ENCODE results near the gene DOCK6. TPM values are rescaled to one million over a fixed set of nuclear protein-coding genes. Genes with fewer than 3 reads are reported as not detected.

Gene DOCK6
- total and polyA plus RNA-seq, 10 of the 15 experiments (the other 5 are each of a cell fraction or from before 2014, with no cell fraction given): 0.76 to 24.8 (median 4.7) TPM

GRCh38 chr19:11151181-11151580 lies 111.1 kb downstream of the DOCK6 start (continued):
- TF ChIP-seq PAX5 (IDR thresholded peaks at IDR 0.05; ENCODE audit: borderline replicate concordance, low read depth, low read length) (no peak), ESRRA (IDR thresholded peaks at IDR 0.05; ENCODE audit: low read length) (no peak), E4F1 (IDR thresholded peaks at IDR 0.05; ENCODE audit: borderline replicate concordance, partially characterized antibody) (no peak), ZSCAN29 (IDR thresholded peaks at IDR 0.05) (no peak), IRF5 (IDR thresholded peaks at IDR 0.05; ENCODE audit: borderline replicate concordance) (no peak), PAX8 (IDR thresholded peaks at IDR 0.05) (no peak), POLR2AphosphoS2 (IDR thresholded peaks at IDR 0.05; ENCODE audit: low read depth, low read length) (no peak), EP300 (IDR thresholded peaks at IDR 0.05; ENCODE audit: borderline replicate concordance in 1 of 2, control insufficient read depth in 1 of 2, low read depth in 2 of 2, low read length in 2 of 2) (no peak)

Other genes starting within 250 kb of the DOCK6 start
Only the 7 nearest of the 16 such genes appear.
- gene KANK2, start 65.0 kb downstream of the DOCK6 start, total RNA-seq (2014; rRNA removed): 25.9 and 28.2 TPM in 2 replicates
- 17.4 and 18.9 TPM in 2 replicates for gene KANK2, start 65.0 kb downstream of the DOCK6 start, total RNA-seq (2014; rRNA removed; fragmentation: Illumina TruSeq; extraction: Trizol)
- 31.9 and 32.9 TPM in 2 replicates for gene KANK2, start 65.0 kb downstream of the DOCK6 start, total RNA-seq (2021)
- gene KANK2, start 65.0 kb downstream of the DOCK6 start, polyA plus RNA-seq (2011; rRNA removed): 5.4 and 10.8 TPM in 2 replicates
- 21.9 and 33.0 TPM in 2 replicates for gene KANK2, start 65.0 kb downstream of the DOCK6 start, polyA plus RNA-seq (2014; fragmentation: Illumina TruSeq; extraction: Trizol)
- gene KANK2, start 65.0 kb downstream of the DOCK6 start, polyA plus RNA-seq (2014; fragmentation: Nextera tagmentation; extraction: Ambion mirVana): 1 to 10 TPM; 4.9 to 7.3 TPM
- 19.4 and 23.3 TPM in 2 replicates for gene KANK2, start 65.0 kb downstream of the DOCK6 start, polyA plus RNA-seq (2014; rRNA removed)
- gene KANK2, start 65.0 kb downstream of the DOCK6 start, polyA plus RNA-seq (2016; fragmentation: Nextera tagmentation; extraction: Ambion mirVana): 10 to 100 TPM; 17.1 to 23.2 TPM
- gene ANGPTL8, start 22.9 kb downstream of the DOCK6 start, total RNA-seq (2014; rRNA removed): not detected in 2 replicates
- gene ANGPTL8, start 22.9 kb downstream of the DOCK6 start, total RNA-seq (2014; rRNA removed; fragmentation: Illumina TruSeq; extraction: Trizol): not detected in 2 replicates
- gene ANGPTL8, start 22.9 kb downstream of the DOCK6 start, total RNA-seq (2021): not detected in 2 replicates
- not detected in 2 replicates for gene ANGPTL8, start 22.9 kb downstream of the DOCK6 start, polyA plus RNA-seq (2011; rRNA removed)
- not detected in 2 replicates for gene ANGPTL8, start 22.9 kb downstream of the DOCK6 start, polyA plus RNA-seq (2014; fragmentation: Illumina TruSeq; extraction: Trizol)
- gene ANGPTL8, start 22.9 kb downstream of the DOCK6 start, polyA plus RNA-seq (2014; fragmentation: Nextera tagmentation; extraction: Ambion mirVana): not detected
- gene ANGPTL8, start 22.9 kb downstream of the DOCK6 start, polyA plus RNA-seq (2014; rRNA removed): not detected in 2 replicates
- not detected for gene ANGPTL8, start 22.9 kb downstream of the DOCK6 start, polyA plus RNA-seq (2016; fragmentation: Nextera tagmentation; extraction: Ambion mirVana)
- not detected in 2 replicates for gene TSPAN16, start 33.6 kb upstream of the DOCK6 start, total RNA-seq (2014; rRNA removed)
- not detected in 2 replicates for gene TSPAN16, start 33.6 kb upstream of the DOCK6 start, total RNA-seq (2014; rRNA removed; fragmentation: Illumina TruSeq; extraction: Trizol)
- gene TSPAN16, start 33.6 kb upstream of the DOCK6 start, total RNA-seq (2021): not detected in 2 replicates
- gene TSPAN16, start 33.6 kb upstream of the DOCK6 start, polyA plus RNA-seq (2011; rRNA removed): not detected in 2 replicates
- not detected in 2 replicates for gene TSPAN16, start 33.6 kb upstream of the DOCK6 start, polyA plus RNA-seq (2014; fragmentation: Illumina TruSeq; extraction: Trizol)
- gene TSPAN16, start 33.6 kb upstream of the DOCK6 start, polyA plus RNA-seq (2014; fragmentation: Nextera tagmentation; extraction: Ambion mirVana): not detected
- gene TSPAN16, start 33.6 kb upstream of the DOCK6 start, polyA plus RNA-seq (2014; rRNA removed): not detected in 2 replicates
- not detected for gene TSPAN16, start 33.6 kb upstream of the DOCK6 start, polyA plus RNA-seq (2016; fragmentation: Nextera tagmentation; extraction: Ambion mirVana)
- gene RAB3D, start 77.1 kb upstream of the DOCK6 start, total RNA-seq (2014; rRNA removed): 7.0 and 7.8 TPM in 2 replicates
- gene RAB3D, start 77.1 kb upstream of the DOCK6 start, total RNA-seq (2014; rRNA removed; fragmentation: Illumina TruSeq; extraction: Trizol): 6.6 and 6.8 TPM in 2 replicates
- 15.7 and 18.5 TPM in 2 replicates for gene RAB3D, start 77.1 kb upstream of the DOCK6 start, total RNA-seq (2021)
- 5.7 and 13.0 TPM in 2 replicates for gene RAB3D, start 77.1 kb upstream of the DOCK6 start, polyA plus RNA-seq (2011; rRNA removed)
- gene RAB3D, start 77.1 kb upstream of the DOCK6 start, polyA plus RNA-seq (2014; fragmentation: Illumina TruSeq; extraction: Trizol): 4.8 and 5.1 TPM in 2 replicates
- 1 to 10 TPM; 1.1 to 4.1 TPM for gene RAB3D, start 77.1 kb upstream of the DOCK6 start, polyA plus RNA-seq (2014; fragmentation: Nextera tagmentation; extraction: Ambion mirVana)
- 9.1 and 13.6 TPM in 2 replicates for gene RAB3D, start 77.1 kb upstream of the DOCK6 start, polyA plus RNA-seq (2014; rRNA removed)
- gene RAB3D, start 77.1 kb upstream of the DOCK6 start, polyA plus RNA-seq (2016; fragmentation: Nextera tagmentation; extraction: Ambion mirVana): 1 to 10 TPM; 3.9 to 5.6 TPM
- 109 and 113 TPM in 2 replicates for gene TMEM205, start 83.7 kb upstream of the DOCK6 start, total RNA-seq (2014; rRNA removed)
- 46.8 and 54.5 TPM in 2 replicates for gene TMEM205, start 83.7 kb upstream of the DOCK6 start, total RNA-seq (2014; rRNA removed; fragmentation: Illumina TruSeq; extraction: Trizol)
- gene TMEM205, start 83.7 kb upstream of the DOCK6 start, total RNA-seq (2021): 67.5 and 75.2 TPM in 2 replicates
- gene TMEM205, start 83.7 kb upstream of the DOCK6 start, polyA plus RNA-seq (2011; rRNA removed): 48.2 and 86.1 TPM in 2 replicates
- 36.3 and 90.5 TPM in 2 replicates for gene TMEM205, start 83.7 kb upstream of the DOCK6 start, polyA plus RNA-seq (2014; fragmentation: Illumina TruSeq; extraction: Trizol)
- gene TMEM205, start 83.7 kb upstream of the DOCK6 start, polyA plus RNA-seq (2014; fragmentation: Nextera tagmentation; extraction: Ambion mirVana): 10 to 100 TPM; 27.8 to 39.4 TPM
- gene TMEM205, start 83.7 kb upstream of the DOCK6 start, polyA plus RNA-seq (2014; rRNA removed): 118 and 120 TPM in 2 replicates
- gene TMEM205, start 83.7 kb upstream of the DOCK6 start, polyA plus RNA-seq (2016; fragmentation: Nextera tagmentation; extraction: Ambion mirVana): 100 to 1,000 TPM; 133 to 144 TPM
- 6.9 and 7.5 TPM in 2 replicates for gene CCDC159, start 84.0 kb upstream of the DOCK6 start, total RNA-seq (2014; rRNA removed)
- 8.0 and 9.3 TPM in 2 replicates for gene CCDC159, start 84.0 kb upstream of the DOCK6 start, total RNA-seq (2014; rRNA removed; fragmentation: Illumina TruSeq; extraction: Trizol)
- 9.1 and 10.4 TPM in 2 replicates for gene CCDC159, start 84.0 kb upstream of the DOCK6 start, total RNA-seq (2021)
- gene CCDC159, start 84.0 kb upstream of the DOCK6 start, polyA plus RNA-seq (2011; rRNA removed): 6.6 and 12.9 TPM in 2 replicates
- gene CCDC159, start 84.0 kb upstream of the DOCK6 start, polyA plus RNA-seq (2014; fragmentation: Illumina TruSeq; extraction: Trizol): 6.6 and 12.2 TPM in 2 replicates
- gene CCDC159, start 84.0 kb upstream of the DOCK6 start, polyA plus RNA-seq (2014; fragmentation: Nextera tagmentation; extraction: Ambion mirVana): 1 to 10 TPM in 1 of 2 experiments, under 1 TPM in 1; 0.61 to 3.9 TPM
- gene CCDC159, start 84.0 kb upstream of the DOCK6 start, polyA plus RNA-seq (2014; rRNA removed): 14.7 and 17.9 TPM in 2 replicates
- 10 to 100 TPM in 1 of 2 experiments, 1 to 10 TPM in 1; 9.8 to 13.0 TPM for gene CCDC159, start 84.0 kb upstream of the DOCK6 start, polyA plus RNA-seq (2016; fragmentation: Nextera tagmentation; extraction: Ambion mirVana)
- 0.76 and 0.85 TPM in 2 replicates for gene PLPPR2, start 92.9 kb upstream of the DOCK6 start, total RNA-seq (2014; rRNA removed)
- gene PLPPR2, start 92.9 kb upstream of the DOCK6 start, total RNA-seq (2014; rRNA removed; fragmentation: Illumina TruSeq; extraction: Trizol): 0.23 and 0.31 TPM in 2 replicates
- gene PLPPR2, start 92.9 kb upstream of the DOCK6 start, total RNA-seq (2021): 1.7 and 2.5 TPM in 2 replicates
- 0.22 and 0.27 TPM in 2 replicates for gene PLPPR2, start 92.9 kb upstream of the DOCK6 start, polyA plus RNA-seq (2011; rRNA removed)
- 0.43 and 0.56 TPM in 2 replicates for gene PLPPR2, start 92.9 kb upstream of the DOCK6 start, polyA plus RNA-seq (2014; fragmentation: Illumina TruSeq; extraction: Trizol)
- gene PLPPR2, start 92.9 kb upstream of the DOCK6 start, polyA plus RNA-seq (2014; fragmentation: Nextera tagmentation; extraction: Ambion mirVana): under 1 TPM; 0.09 to 0.21 TPM
- 1.8 and 2.8 TPM in 2 replicates for gene PLPPR2, start 92.9 kb upstream of the DOCK6 start, polyA plus RNA-seq (2014; rRNA removed)
- 1 to 10 TPM; 1.5 to 2.1 TPM for gene PLPPR2, start 92.9 kb upstream of the DOCK6 start, polyA plus RNA-seq (2016; fragmentation: Nextera tagmentation; extraction: Ambion mirVana)